ENCODE data around the gene PAXX.

GRCh38 chr9:136977649-136978072 is 14.6 kb upstream of the PAXX start:
- TF ChIP-seq TAF1 (IDR thresholded peaks at IDR 0.05; ENCODE audit: low read depth, low read length), result no peak
- TF ChIP-seq POLR2A (IDR thresholded peaks at IDR 0.05; ENCODE audit: low read depth, low read length), result no peak
- no peak for TF ChIP-seq POLR2AphosphoS5 (IDR thresholded peaks at IDR 0.05; ENCODE audit: low read depth, low read length)
- no peak for TF ChIP-seq POU2F2 (IDR thresholded peaks at IDR 0.05; ENCODE audit: low read depth, low read length)
- no peak for TF ChIP-seq SPI1 (IDR thresholded peaks at IDR 0.05; ENCODE audit: low read depth, low read length)
- TF ChIP-seq PAX5 (IDR thresholded peaks at IDR 0.05; ENCODE audit: insufficient read depth, low read length, severe bottlenecking), result no peak

Data from GM12891 (cell line).